GM18951 (cell line): ENCODE results near the gene GOPC.

Experiments used
- POLR2A ChIP-seq: IDR thresholded peaks from 4 replicates; pipeline ENCODE4 v1.6.1; 2011; ENCODE audit warnings: mild to moderate bottlenecking; ENCODE audit not compliant: insufficient read length, insufficient read depth; ENCODE audit errors: extremely low read depth
- in situ Hi-C: fragments of 300-500 bp; cut with MboI; formaldehyde crosslinking; loops from one replicate; pipeline ENCODE4 v1.12.0; 2022; ENCODE audit warnings: low sequenced_read_pairs, mixed read lengths, inconsistent platforms; ENCODE audit not compliant: unreplicated experiment

The GOPC gene

GRCh38 chr6:117512987-117513573 lies 89.2 kb downstream of the GOPC start:
- in situ Hi-C loops = no loop called here
- no peak for TF ChIP-seq POLR2A

GRCh38 chr6:117512056-117512828 lies 90.1 kb downstream of the GOPC start:
- in situ Hi-C loops = no loop called here
- TF ChIP-seq POLR2A = no peak
